HEK293 (cell line): Measurements from ENCODE around the gene ASXL1.

Source experiments
- BCL11A ChIP-seq: fragments of 450-650 bp; formaldehyde crosslinking; IDR thresholded peaks from 2 replicates; pipeline ENCODE4 v1.5.1; 2016; ENCODE audit warnings: low read depth, missing biosample characterization, missing genetic modification characterization
- ELK4 ChIP-seq: IDR thresholded peaks from 2 replicates; pipeline ENCODE4 v1.6.1; 2011; ENCODE audit warnings: mild to moderate bottlenecking, low read depth, low read length, borderline replicate concordance
- HOXC10 ChIP-seq: sonication (generic); formaldehyde crosslinking; IDR thresholded peaks from 2 replicates; pipeline ENCODE4 v1.8.1; 2023; ENCODE audit warnings: mild to moderate bottlenecking, missing genetic modification reagents
- KLF16 ChIP-seq: fragments of 450-650 bp; formaldehyde crosslinking; IDR thresholded peaks from 2 replicates; pipeline ENCODE4 v1.5.1; 2017; ENCODE audit warnings: missing biosample characterization, missing genetic modification characterization
- KLF9 ChIP-seq: fragments of 450-650 bp; formaldehyde crosslinking; IDR thresholded peaks from 2 replicates; pipeline ENCODE4 v1.5.1; 2016; ENCODE audit warnings: missing biosample characterization, missing genetic modification characterization, low read depth
- OSR2 ChIP-seq: fragments of 450-650 bp; formaldehyde crosslinking; IDR thresholded peaks from 2 replicates; pipeline ENCODE4 v1.5.1; 2016; ENCODE audit warnings: missing biosample characterization, missing genetic modification characterization
- SETDB1 ChIP-seq: IDR thresholded peaks from one replicate; pipeline ENCODE4 v1.6.1; 2017; ENCODE audit warnings: mild to moderate bottlenecking, low read length, moderate library complexity, mixed read lengths; ENCODE audit not compliant: insufficient read length
- ZBTB17 ChIP-seq: fragments of 450-650 bp; formaldehyde crosslinking; IDR thresholded peaks from 2 replicates; pipeline ENCODE4 v1.5.1; 2016; ENCODE audit warnings: missing biosample characterization, missing genetic modification characterization
- ZNF132 ChIP-seq: fragments of 450-650 bp; formaldehyde crosslinking; IDR thresholded peaks from 2 replicates; pipeline ENCODE4 v1.5.1; 2017; ENCODE audit warnings: missing biosample characterization, missing genetic modification characterization, borderline replicate concordance
- ZNF174 ChIP-seq: fragments of 450-650 bp; formaldehyde crosslinking; IDR thresholded peaks from 2 replicates; pipeline ENCODE4 v1.5.0; 2017; ENCODE audit warnings: missing biosample characterization, mild to moderate bottlenecking, missing genetic modification characterization
- ZNF19 ChIP-seq: fragments of 450-650 bp; formaldehyde crosslinking; IDR thresholded peaks from 2 replicates; pipeline ENCODE4; 2016; ENCODE audit warnings: missing biosample characterization, missing genetic modification characterization, low read depth
- ZNF211 ChIP-seq: fragments of 450-650 bp; formaldehyde crosslinking; IDR thresholded peaks from 2 replicates; pipeline ENCODE4 v1.5.1; 2016; ENCODE audit warnings: low read depth, missing biosample characterization, missing genetic modification characterization
- ZNF214 ChIP-seq: fragments of 450-650 bp; formaldehyde crosslinking; IDR thresholded peaks from 2 replicates; pipeline ENCODE4 v1.5.1; 2017; ENCODE audit warnings: missing biosample characterization, mild to moderate bottlenecking, missing genetic modification characterization, borderline replicate concordance
- ZNF221 ChIP-seq: fragments of 450-650 bp; formaldehyde crosslinking; IDR thresholded peaks from 2 replicates; pipeline ENCODE4 v1.5.1; 2017; ENCODE audit warnings: missing biosample characterization, missing genetic modification characterization, borderline replicate concordance
- ZNF223 ChIP-seq: fragments of 450-650 bp; formaldehyde crosslinking; IDR thresholded peaks from 2 replicates; pipeline ENCODE4 v1.5.1; 2016; ENCODE audit warnings: missing biosample characterization, missing genetic modification characterization
- ZNF391 ChIP-seq: fragments of 450-650 bp; formaldehyde crosslinking; IDR thresholded peaks from 2 replicates; pipeline ENCODE4 v1.5.1; 2016; ENCODE audit warnings: low read depth, missing biosample characterization, missing genetic modification characterization, borderline replicate concordance
- ZNF48 ChIP-seq: fragments of 450-650 bp; formaldehyde crosslinking; IDR thresholded peaks from 2 replicates; pipeline ENCODE4 v1.5.1; 2016; ENCODE audit warnings: missing biosample characterization, missing genetic modification characterization
- ZNF560 ChIP-seq: fragments of 450-650 bp; formaldehyde crosslinking; IDR thresholded peaks from 2 replicates; pipeline ENCODE4 v1.5.1; 2017; ENCODE audit warnings: missing biosample characterization, missing genetic modification characterization, borderline replicate concordance
- ZNF580 ChIP-seq: fragments of 450-650 bp; formaldehyde crosslinking; IDR thresholded peaks from 2 replicates; pipeline ENCODE4 v1.5.1; 2016; ENCODE audit warnings: missing biosample characterization, missing genetic modification characterization
- ZNF600 ChIP-seq: fragments of 450-650 bp; formaldehyde crosslinking; IDR thresholded peaks from 2 replicates; pipeline ENCODE4 v1.5.1; 2016; ENCODE audit warnings: missing biosample characterization, missing genetic modification characterization
- ZNF610 ChIP-seq: fragments of 450-650 bp; formaldehyde crosslinking; IDR thresholded peaks from 2 replicates; pipeline ENCODE4 v1.5.1; 2016; ENCODE audit warnings: missing biosample characterization, missing genetic modification characterization, borderline replicate concordance
- ZNF658 ChIP-seq: fragments of 450-650 bp; formaldehyde crosslinking; IDR thresholded peaks from 2 replicates; pipeline ENCODE4; 2016; ENCODE audit warnings: missing biosample characterization, missing genetic modification characterization
- ZNF677 ChIP-seq: fragments of 450-650 bp; IDR thresholded peaks from 2 replicates; pipeline ENCODE4 v1.5.0; 2018; ENCODE audit warnings: missing biosample characterization, mild to moderate bottlenecking, missing genetic modification characterization, moderate library complexity
- ZNF701 ChIP-seq: fragments of 450-650 bp; formaldehyde crosslinking; IDR thresholded peaks from 2 replicates; pipeline ENCODE4 v1.5.1; 2016; ENCODE audit warnings: missing biosample characterization, missing genetic modification characterization
- ZNF707 ChIP-seq: fragments of 450-650 bp; formaldehyde crosslinking; IDR thresholded peaks from 2 replicates; pipeline ENCODE4 v1.5.1; 2016; ENCODE audit warnings: missing biosample characterization, missing genetic modification characterization
- ZNF76 ChIP-seq: fragments of 450-650 bp; formaldehyde crosslinking; IDR thresholded peaks from 2 replicates; pipeline ENCODE4; 2016; ENCODE audit warnings: low read depth, missing biosample characterization, missing genetic modification characterization, borderline replicate concordance
- ZSCAN30 ChIP-seq: fragments of 450-650 bp; IDR thresholded peaks from 2 replicates; pipeline ENCODE4 v1.5.1; 2018; ENCODE audit warnings: missing biosample characterization, mild to moderate bottlenecking, missing genetic modification characterization, moderate library complexity
- ZSCAN4 ChIP-seq: fragments of 450-650 bp; formaldehyde crosslinking; IDR thresholded peaks from 2 replicates; pipeline ENCODE4 v1.5.1; 2017; ENCODE audit warnings: missing biosample characterization, missing genetic modification characterization

ASXL1 gene

GRCh38 chr20:32456869-32457478 lies 98.8 kb downstream of the ASXL1 start (continued):
- no peak for TF ChIP-seq KLF9 (tag by site-specific recombination)
- no peak for TF ChIP-seq HOXC10 (CRISPR knock-in tag)
- 0 out of 2 replicates have a peak, but pooled peaks have one; percentile 11 for TF ChIP-seq ZNF600
- no peak for TF ChIP-seq ZNF580 (tag by site-specific recombination)
- TF ChIP-seq ZNF174 (tag by site-specific recombination): no peak
- no peak for TF ChIP-seq ZSCAN4
- TF ChIP-seq SETDB1: no peak
- TF ChIP-seq ZNF677: no peak
- no peak for TF ChIP-seq ZNF560
- 0 out of 2 replicates have a peak, but pooled peaks have one; percentile 10 for TF ChIP-seq ZBTB17 (tag by site-specific recombination)
- TF ChIP-seq ZSCAN30 (tag by site-specific recombination): 0 out of 2 replicates have a peak, but pooled peaks have one; percentile 54
- TF ChIP-seq BCL11A (tag by site-specific recombination): no peak
- no peak for TF ChIP-seq ZNF132 (tag by site-specific recombination)
- no peak for TF ChIP-seq ELK4
- no peak for TF ChIP-seq ZNF19 (tag by site-specific recombination)
- no peak for TF ChIP-seq ZNF223 (tag by site-specific recombination)
- TF ChIP-seq ZNF214 (tag by site-specific recombination): no peak
- no peak for TF ChIP-seq ZNF658
- no peak for TF ChIP-seq ZNF48
- no peak for TF ChIP-seq ZNF707 (tag by site-specific recombination)
- TF ChIP-seq ZNF391 (tag by site-specific recombination): no peak
- TF ChIP-seq ZNF221 (tag by site-specific recombination): no peak
- TF ChIP-seq KLF16 (tag by site-specific recombination): no peak; the same call in 1 of the 2 replicates
- no peak for TF ChIP-seq ZNF76 (tag by site-specific recombination)
- no peak for TF ChIP-seq ZNF610
- TF ChIP-seq OSR2 (tag by site-specific recombination): no peak
- no peak for TF ChIP-seq ZNF701 (tag by site-specific recombination)
- no peak for TF ChIP-seq ZNF211 (tag by site-specific recombination)
